HG03196 (cell line): ENCODE results near the gene LIPK.

ENCODE experiments used
- ATAC-seq: cut with Tn5 transposase; IDR thresholded peaks from one replicate; pipeline ENCODE4 v1.9.1; 2021; ENCODE audit not compliant: unreplicated experiment

Gene LIPK

DNA sequence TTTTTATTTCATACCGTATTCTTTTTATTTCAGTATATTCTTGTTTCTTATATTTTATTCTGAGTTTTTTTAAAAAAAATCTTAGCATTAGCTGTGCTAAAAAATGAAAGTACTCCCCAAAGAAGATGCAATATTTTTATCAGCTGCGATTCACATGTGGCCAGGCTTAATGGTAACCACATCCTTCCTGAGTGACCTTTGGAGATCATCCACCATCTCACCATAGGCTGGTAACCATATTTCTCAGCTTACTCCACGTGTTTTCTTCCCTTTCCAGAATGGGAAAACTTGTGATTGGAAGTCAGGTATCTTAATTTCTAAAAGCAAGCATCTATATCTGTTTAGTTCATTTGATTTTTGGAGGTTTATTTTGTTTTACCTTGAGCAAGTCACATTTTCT, 77.7 kb downstream of the LIPK start:
- ATAC-seq: no peak

DNA sequence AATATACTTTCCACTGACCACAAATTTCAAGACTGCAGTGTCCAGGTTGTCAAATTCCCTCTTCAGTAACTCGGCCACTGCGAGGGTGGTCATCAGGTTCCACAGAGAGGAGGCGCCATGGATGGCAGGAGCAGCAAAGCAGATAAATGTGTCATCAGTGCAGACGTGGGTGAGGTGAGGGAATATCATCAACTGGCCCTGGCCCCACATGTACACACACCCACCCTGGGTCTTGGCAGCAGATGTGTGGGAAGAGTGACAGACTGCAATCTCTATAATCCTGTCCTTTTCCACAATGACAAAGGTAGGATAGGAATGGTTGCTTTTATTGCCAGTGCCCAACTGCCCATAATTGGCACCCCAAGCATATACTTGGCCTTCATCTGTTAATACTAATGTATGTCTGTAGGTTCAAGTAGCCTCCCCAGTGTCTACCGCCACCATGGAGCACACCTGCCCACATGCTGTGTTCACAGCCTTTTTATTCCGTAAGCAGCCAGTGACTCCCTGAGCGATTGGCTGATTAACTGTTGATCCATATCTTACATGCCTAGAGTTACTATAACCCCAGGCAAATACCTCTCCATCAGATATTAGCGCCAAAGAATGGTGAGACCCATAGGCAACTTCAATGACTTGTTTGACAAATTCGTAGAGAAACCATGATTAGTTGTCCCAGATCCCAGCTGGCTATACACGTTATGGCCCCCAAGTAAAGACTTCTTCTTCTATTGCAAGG, 80.2 kb downstream of the LIPK start:
- no peak for ATAC-seq

DNA sequence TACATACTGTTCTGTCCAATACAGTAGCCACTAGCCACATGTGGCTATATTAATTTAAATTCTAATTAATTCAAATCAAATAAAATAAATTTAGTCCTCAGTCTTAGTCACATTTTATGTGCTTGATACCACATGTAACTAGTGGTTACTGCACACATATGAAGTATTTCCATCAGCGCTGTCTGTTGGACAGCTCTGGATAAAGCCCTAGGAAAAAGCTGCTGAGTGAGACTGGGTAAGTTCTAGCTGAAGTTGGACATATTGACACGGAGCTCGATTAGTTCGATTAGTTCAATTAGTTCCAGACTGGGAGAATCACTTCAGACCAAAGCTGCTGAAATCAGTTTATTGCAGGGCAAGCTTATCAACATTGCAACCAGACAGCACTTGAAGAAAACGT, 81.4 kb downstream of the LIPK start:
- ATAC-seq: no peak

- no peak for ATAC-seq
Measured at GRCh38 chr10:88788924-88789323, 82.9 kb downstream of the LIPK start.

DNA sequence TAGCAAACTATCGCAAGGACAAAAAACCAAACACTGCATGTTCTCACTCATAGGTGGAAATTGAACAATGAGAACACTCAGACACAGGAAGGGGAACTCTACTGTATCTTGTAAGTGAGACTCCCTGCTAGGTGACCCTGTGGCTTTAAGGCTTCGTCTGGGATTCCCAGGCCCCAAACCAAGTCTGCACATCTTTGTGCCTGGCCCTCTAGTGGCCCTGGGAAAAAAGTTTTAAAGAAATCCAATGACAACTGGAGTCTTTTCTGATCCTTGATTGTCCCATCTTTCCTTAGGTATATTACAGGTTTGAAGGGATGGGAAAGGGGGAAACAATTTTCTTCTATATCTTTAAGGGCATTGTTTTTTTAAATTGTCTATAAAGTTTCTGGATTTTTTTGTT, 85.9 kb downstream of the LIPK start:
- ATAC-seq: no peak

GRCh38 chr10:88792661-88793060, 86.6 kb downstream of the LIPK start:
- ATAC-seq: no peak

- no peak for ATAC-seq
Measured at GRCh38 chr10:88793712-88794299, 87.8 kb downstream of the LIPK start.

- no peak for ATAC-seq
Measured at GRCh38 chr10:88794731-88795130, 88.7 kb downstream of the LIPK start.

GRCh38 chr10:88800152-88801125, 94.4 kb downstream of the LIPK start:
- ATAC-seq: no peak
